Tongue (tissue), 2 donors: ENCODE results near the gene FUT3. TPM values are rescaled to one million over a fixed set of nuclear protein-coding genes. Genes with fewer than 3 reads are reported as not detected.

Source experiments
- DNase-seq: peaks from one replicate; pipeline ENCODE4 v3.0.0-alpha.2; 2015
- total RNA-seq: library from RNA; depleted of rRNA; stranded (reverse); fragments of >200 nt; gene quantifications from one replicate; pipeline ENCODE4 v1.2.3, GENCODE V29; 2014

Gene FUT3
- total RNA-seq, 1 donor from 2014 or later = 10.8 TPM

- no peak for DNase-seq
These were observed 50.6 kb downstream of the FUT3 start for GRCh38 chr19:5800361-5801270.

- peak; percentile 67 for DNase-seq
These were observed 51.7 kb downstream of the FUT3 start for GRCh38 chr19:5799247-5800241.

- DNase-seq = no peak
These were observed 53.0 kb downstream of the FUT3 start for GRCh38 chr19:5798244-5798643.

- no peak for DNase-seq
These were observed 55.8 kb downstream of the FUT3 start for GRCh38 chr19:5795382-5795919.

GRCh38 chr19:5793188-5793587, 58.1 kb downstream of the FUT3 start:
- DNase-seq = no peak

Other genes starting within 250 kb of the FUT3 start
- gene SAFB2, start 228.7 kb downstream of the FUT3 start, total RNA-seq = 39.3 TPM
- 91.5 TPM for gene SAFB, start 228.4 kb downstream of the FUT3 start, total RNA-seq
- 49.1 TPM for gene MICOS13, start 170.9 kb downstream of the FUT3 start, total RNA-seq
- gene HSD11B1L, start 170.4 kb downstream of the FUT3 start, total RNA-seq = 6.4 TPM
- gene RPL36, start 161.2 kb downstream of the FUT3 start, total RNA-seq = 293 TPM
- 55.7 TPM for gene LONP1, start 131.3 kb downstream of the FUT3 start, total RNA-seq
- not detected for gene CATSPERD, start 130.8 kb downstream of the FUT3 start, total RNA-seq
- gene PRR22, start 66.7 kb downstream of the FUT3 start, total RNA-seq = not detected
- 27.1 TPM for gene DUS3L, start 60.3 kb downstream of the FUT3 start, total RNA-seq
- gene NRTN, start 46.4 kb downstream of the FUT3 start, total RNA-seq = not detected
- gene FUT6, start 11.7 kb downstream of the FUT3 start, total RNA-seq = 4.9 TPM
- not detected for gene FUT5, start 19.1 kb upstream of the FUT3 start, total RNA-seq
- gene NDUFA11, start 52.3 kb upstream of the FUT3 start, total RNA-seq = 139 TPM
- 5.1 TPM for gene VMAC, start 53.4 kb upstream of the FUT3 start, total RNA-seq
- 7.6 TPM for gene CAPS, start 62.8 kb upstream of the FUT3 start, total RNA-seq
- 40.2 TPM for gene RANBP3, start 126.7 kb upstream of the FUT3 start, total RNA-seq